HepG2 (cell line): ENCODE measurements around the gene HINT2. TPM values are rescaled to one million over a fixed set of nuclear protein-coding genes. Genes with fewer than 3 reads are reported as not detected.

Experiments
- ATF7-NPFF ChIP-seq: sonication (generic); formaldehyde crosslinking; IDR thresholded peaks from 2 replicates; pipeline ENCODE4 v1.8.1; 2023; ENCODE audit warnings: mild to moderate bottlenecking, low read depth, missing genetic modification reagents, moderate library complexity
- GATAD1 ChIP-seq: IDR thresholded peaks from 2 replicates; pipeline ENCODE4 v1.6.1; 2016; ENCODE audit warnings: missing genetic modification reagents, missing compliant biosample characterization
- KLF16 ChIP-seq, 2 experiments: sonication (generic) in 1 of 2; formaldehyde crosslinking in 1 of 2; IDR thresholded peaks; 2 replicates each; pipeline versions ENCODE4 v1.6.1 to v1.8.0; 2016 to 2023; ENCODE audit warnings: missing genetic modification reagents in 2 of 2, missing compliant biosample characterization in 1 of 2
- LCORL ChIP-seq, 2 experiments: fragments of 450-650 bp in 1 of 2; sonication (generic) in 1 of 2; formaldehyde crosslinking in 1 of 2; IDR thresholded peaks; 2 replicates each; pipeline versions ENCODE4 v1.5.0 to v1.6.1; 2017 to 2020; ENCODE audit warnings: antibody characterized with exemption in 1 of 2, missing genetic modification reagents in 1 of 2
- NFYC ChIP-seq: IDR thresholded peaks from 2 replicates; pipeline ENCODE4 v1.6.1; 2016; ENCODE audit warnings: missing genetic modification reagents, missing compliant biosample characterization
- NONO ChIP-seq, 2 experiments: fragments of 450-650 bp in 1 of 2; sonication (generic) in 1 of 2; formaldehyde crosslinking in 1 of 2; IDR thresholded peaks in 1 of 2; conservative IDR thresholded peaks in 1 of 2; 2 replicates each; pipeline versions ENCODE4 v1.6.1 to v1.8.0; 2017 to 2022; ENCODE audit warnings: mild to moderate bottlenecking in 1 of 2, missing genetic modification reagents in 1 of 2, moderate library complexity in 1 of 2
- RBM22 ChIP-seq: fragments of 200-400 bp; formaldehyde crosslinking; optimal IDR thresholded peaks from 2 replicates; pipeline ENCODE3; 2017; ENCODE audit warnings: mild to moderate bottlenecking, low read length, moderate library complexity
- polyA plus RNA-seq, 8 experiments: library from polyadenylated mRNA; depleted of rRNA in 3 of 8; stranded (reverse) in 7 of 8; unstranded in 1 of 8; fragments of >200 nt; fragmentation: Illumina TruSeq in 4 of 8; extraction: Trizol in 4 of 8; gene quantifications; 2 replicates each; pipeline versions ENCODE4 v1.2.1 to v1.2.3, GENCODE V29; 2011 to 2016; ENCODE audit warnings: low read depth in 4 of 8, missing spikeins in 1 of 8, mixed read lengths in 1 of 8; ENCODE audit not compliant: insufficient read depth in 1 of 8
- total RNA-seq, 5 experiments: library from RNA; depleted of rRNA; stranded (reverse); fragments of >200 nt; fragmentation: Illumina TruSeq; extraction: Trizol; gene quantifications; 2 replicates each; pipeline ENCODE4 v1.2.3, GENCODE V29; 2016; ENCODE audit warnings: low read depth in 1 of 5
- TF ChIP-seq, protein P1 (sequence below): sonication (generic); formaldehyde crosslinking; IDR thresholded peaks from 2 replicates; pipeline ENCODE4 v1.4.0; 2020; ENCODE audit warnings: missing genetic modification reagents
- TF ChIP-seq, protein P2 (sequence below): sonication (generic); formaldehyde crosslinking; IDR thresholded peaks from 2 replicates; pipeline ENCODE4 v1.4.0; 2020; ENCODE audit warnings: mild to moderate bottlenecking, missing genetic modification reagents
- TF ChIP-seq, protein P3 (sequence below): sonication (generic); formaldehyde crosslinking; IDR thresholded peaks from 2 replicates; pipeline ENCODE4 v1.5.1; 2020; ENCODE audit warnings: mild to moderate bottlenecking, missing genetic modification reagents, moderate library complexity
- TF ChIP-seq, protein P4 (sequence below): sonication (generic); formaldehyde crosslinking; IDR thresholded peaks from 2 replicates; pipeline ENCODE4 v1.4.0; 2020; ENCODE audit warnings: mild to moderate bottlenecking, missing genetic modification reagents
- TF ChIP-seq, protein P5 (sequence below): sonication (generic); formaldehyde crosslinking; IDR thresholded peaks from 2 replicates; pipeline ENCODE4 v1.5.0; 2020; ENCODE audit warnings: missing genetic modification reagents, mild to moderate bottlenecking, borderline replicate concordance

HINT2 gene
- total and polyA plus RNA-seq, 2 of the 13 experiments (the other 11 are each of a cell fraction or from before 2014, with no cell fraction given) = 37.9 to 56.2 TPM

DNA sequence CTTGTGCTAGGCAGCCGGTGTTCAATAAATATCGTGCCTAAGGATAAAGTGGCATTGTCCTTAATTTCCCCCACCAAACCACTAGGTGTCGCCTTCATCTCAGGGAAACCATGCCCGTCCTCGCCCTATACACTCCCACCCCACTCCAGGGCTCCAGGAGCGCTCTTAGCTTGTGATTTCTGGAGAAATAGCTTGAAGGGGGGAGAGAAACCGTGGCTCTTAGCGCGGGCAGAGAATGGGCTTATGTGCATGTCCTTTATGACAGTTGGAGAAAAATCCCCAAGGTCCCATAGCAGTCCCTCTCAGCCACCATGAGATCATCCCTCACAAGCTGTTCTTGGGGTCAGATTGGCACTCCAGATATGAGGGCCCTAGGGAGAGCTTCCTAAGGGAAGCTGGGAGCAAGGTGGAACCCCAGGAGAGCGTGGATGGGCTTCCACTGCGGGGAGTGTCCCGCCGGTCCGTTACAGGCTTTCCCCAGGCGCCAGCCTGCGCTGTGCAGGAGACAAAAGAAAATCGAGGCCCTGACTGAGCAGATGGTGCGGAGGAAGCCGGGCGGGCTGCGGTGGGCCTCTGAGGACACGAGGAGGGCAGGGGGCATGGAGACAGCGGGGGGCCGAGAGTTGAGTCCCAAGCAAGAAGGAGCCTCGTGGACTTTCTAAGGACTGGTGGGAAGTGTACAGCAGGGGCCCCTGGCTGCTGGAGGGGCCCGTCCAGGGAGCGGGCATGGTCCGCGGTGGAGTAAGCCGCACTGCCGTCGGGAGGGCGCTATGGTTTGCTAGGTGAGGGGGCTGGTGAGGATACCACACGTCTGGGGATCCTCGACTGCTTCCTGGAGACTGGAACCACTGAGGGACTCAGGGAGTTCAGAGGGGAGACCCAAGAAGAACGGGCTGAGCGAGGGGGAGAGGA is 24.2 kb downstream of the HINT2 start (continued):
- TF ChIP-seq, protein P1, sequence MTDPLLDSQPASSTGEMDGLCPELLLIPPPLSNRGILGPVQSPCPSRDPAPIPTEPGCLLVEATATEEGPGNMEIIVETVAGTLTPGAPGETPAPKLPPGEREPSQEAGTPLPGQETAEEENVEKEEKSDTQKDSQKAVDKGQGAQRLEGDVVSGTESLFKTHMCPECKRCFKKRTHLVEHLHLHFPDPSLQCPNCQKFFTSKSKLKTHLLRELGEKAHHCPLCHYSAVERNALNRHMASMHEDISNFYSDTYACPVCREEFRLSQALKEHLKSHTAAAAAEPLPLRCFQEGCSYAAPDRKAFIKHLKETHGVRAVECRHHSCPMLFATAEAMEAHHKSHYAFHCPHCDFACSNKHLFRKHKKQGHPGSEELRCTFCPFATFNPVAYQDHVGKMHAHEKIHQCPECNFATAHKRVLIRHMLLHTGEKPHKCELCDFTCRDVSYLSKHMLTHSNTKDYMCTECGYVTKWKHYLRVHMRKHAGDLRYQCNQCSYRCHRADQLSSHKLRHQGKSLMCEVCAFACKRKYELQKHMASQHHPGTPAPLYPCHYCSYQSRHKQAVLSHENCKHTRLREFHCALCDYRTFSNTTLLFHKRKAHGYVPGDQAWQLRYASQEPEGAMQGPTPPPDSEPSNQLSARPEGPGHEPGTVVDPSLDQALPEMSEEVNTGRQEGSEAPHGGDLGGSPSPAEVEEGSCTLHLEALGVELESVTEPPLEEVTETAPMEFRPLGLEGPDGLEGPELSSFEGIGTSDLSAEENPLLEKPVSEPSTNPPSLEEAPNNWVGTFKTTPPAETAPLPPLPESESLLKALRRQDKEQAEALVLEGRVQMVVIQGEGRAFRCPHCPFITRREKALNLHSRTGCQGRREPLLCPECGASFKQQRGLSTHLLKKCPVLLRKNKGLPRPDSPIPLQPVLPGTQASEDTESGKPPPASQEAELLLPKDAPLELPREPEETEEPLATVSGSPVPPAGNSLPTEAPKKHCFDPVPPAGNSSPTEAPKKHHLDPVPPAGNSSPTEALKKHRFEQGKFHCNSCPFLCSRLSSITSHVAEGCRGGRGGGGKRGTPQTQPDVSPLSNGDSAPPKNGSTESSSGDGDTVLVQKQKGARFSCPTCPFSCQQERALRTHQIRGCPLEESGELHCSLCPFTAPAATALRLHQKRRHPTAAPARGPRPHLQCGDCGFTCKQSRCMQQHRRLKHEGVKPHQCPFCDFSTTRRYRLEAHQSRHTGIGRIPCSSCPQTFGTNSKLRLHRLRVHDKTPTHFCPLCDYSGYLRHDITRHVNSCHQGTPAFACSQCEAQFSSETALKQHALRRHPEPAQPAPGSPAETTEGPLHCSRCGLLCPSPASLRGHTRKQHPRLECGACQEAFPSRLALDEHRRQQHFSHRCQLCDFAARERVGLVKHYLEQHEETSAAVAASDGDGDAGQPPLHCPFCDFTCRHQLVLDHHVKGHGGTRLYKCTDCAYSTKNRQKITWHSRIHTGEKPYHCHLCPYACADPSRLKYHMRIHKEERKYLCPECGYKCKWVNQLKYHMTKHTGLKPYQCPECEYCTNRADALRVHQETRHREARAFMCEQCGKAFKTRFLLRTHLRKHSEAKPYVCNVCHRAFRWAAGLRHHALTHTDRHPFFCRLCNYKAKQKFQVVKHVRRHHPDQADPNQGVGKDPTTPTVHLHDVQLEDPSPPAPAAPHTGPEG = no peak
- TF ChIP-seq, protein P2, sequence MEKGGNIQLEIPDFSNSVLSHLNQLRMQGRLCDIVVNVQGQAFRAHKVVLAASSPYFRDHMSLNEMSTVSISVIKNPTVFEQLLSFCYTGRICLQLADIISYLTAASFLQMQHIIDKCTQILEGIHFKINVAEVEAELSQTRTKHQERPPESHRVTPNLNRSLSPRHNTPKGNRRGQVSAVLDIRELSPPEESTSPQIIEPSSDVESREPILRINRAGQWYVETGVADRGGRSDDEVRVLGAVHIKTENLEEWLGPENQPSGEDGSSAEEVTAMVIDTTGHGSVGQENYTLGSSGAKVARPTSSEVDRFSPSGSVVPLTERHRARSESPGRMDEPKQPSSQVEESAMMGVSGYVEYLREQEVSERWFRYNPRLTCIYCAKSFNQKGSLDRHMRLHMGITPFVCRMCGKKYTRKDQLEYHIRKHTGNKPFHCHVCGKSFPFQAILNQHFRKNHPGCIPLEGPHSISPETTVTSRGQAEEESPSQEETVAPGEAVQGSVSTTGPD (CRISPR knock-in tag) = no peak
- TF ChIP-seq KLF16 (CRISPR knock-in tag; IDR thresholded peaks at IDR 0.05) = 0 out of 4 replicates have a peak, but pooled peaks of 1 of the 2 experiments have one; percentile 36
- TF ChIP-seq, protein P3, sequence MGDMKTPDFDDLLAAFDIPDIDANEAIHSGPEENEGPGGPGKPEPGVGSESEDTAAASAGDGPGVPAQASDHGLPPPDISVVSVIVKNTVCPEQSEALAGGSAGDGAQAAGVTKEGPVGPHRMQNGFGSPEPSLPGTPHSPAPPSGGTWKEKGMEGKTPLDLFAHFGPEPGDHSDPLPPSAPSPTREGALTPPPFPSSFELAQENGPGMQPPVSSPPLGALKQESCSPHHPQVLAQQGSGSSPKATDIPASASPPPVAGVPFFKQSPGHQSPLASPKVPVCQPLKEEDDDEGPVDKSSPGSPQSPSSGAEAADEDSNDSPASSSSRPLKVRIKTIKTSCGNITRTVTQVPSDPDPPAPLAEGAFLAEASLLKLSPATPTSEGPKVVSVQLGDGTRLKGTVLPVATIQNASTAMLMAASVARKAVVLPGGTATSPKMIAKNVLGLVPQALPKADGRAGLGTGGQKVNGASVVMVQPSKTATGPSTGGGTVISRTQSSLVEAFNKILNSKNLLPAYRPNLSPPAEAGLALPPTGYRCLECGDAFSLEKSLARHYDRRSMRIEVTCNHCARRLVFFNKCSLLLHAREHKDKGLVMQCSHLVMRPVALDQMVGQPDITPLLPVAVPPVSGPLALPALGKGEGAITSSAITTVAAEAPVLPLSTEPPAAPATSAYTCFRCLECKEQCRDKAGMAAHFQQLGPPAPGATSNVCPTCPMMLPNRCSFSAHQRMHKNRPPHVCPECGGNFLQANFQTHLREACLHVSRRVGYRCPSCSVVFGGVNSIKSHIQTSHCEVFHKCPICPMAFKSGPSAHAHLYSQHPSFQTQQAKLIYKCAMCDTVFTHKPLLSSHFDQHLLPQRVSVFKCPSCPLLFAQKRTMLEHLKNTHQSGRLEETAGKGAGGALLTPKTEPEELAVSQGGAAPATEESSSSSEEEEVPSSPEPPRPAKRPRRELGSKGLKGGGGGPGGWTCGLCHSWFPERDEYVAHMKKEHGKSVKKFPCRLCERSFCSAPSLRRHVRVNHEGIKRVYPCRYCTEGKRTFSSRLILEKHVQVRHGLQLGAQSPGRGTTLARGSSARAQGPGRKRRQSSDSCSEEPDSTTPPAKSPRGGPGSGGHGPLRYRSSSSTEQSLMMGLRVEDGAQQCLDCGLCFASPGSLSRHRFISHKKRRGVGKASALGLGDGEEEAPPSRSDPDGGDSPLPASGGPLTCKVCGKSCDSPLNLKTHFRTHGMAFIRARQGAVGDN (CRISPR knock-in tag) = peak; percentile 34
- TF ChIP-seq ATF7-NPFF (CRISPR knock-in tag) = no peak
- TF ChIP-seq NONO (IDR thresholded peaks at IDR 0.05) = no peak
- 0 out of 2 replicates have a peak, but pooled peaks have one; percentile 22 for TF ChIP-seq NONO (CRISPR knock-in tag; conservative IDR thresholded peaks at IDR 0.05)
- no peak for TF ChIP-seq LCORL (IDR thresholded peaks at IDR 0.05)
- no peak for TF ChIP-seq LCORL (CRISPR knock-in tag; IDR thresholded peaks at IDR 0.05)
- TF ChIP-seq, protein P4, sequence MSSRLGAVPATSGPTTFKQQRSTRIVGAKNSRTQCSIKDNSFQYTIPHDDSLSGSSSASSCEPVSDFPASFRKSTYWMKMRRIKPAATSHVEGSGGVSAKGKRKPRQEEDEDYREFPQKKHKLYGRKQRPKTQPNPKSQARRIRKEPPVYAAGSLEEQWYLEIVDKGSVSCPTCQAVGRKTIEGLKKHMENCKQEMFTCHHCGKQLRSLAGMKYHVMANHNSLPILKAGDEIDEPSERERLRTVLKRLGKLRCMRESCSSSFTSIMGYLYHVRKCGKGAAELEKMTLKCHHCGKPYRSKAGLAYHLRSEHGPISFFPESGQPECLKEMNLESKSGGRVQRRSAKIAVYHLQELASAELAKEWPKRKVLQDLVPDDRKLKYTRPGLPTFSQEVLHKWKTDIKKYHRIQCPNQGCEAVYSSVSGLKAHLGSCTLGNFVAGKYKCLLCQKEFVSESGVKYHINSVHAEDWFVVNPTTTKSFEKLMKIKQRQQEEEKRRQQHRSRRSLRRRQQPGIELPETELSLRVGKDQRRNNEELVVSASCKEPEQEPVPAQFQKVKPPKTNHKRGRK (CRISPR knock-in tag) = no peak
- no peak for TF ChIP-seq NFYC (CRISPR knock-in tag)
- no peak for TF ChIP-seq GATAD1 (CRISPR knock-in tag)
- TF ChIP-seq, protein P5, sequence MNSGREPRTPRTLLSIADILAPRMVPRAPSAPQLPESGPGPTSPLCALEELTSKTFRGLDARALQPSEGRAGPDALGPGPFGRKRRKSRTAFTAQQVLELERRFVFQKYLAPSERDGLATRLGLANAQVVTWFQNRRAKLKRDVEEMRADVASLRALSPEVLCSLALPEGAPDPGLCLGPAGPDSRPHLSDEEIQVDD (CRISPR knock-in tag) = no peak
- TF ChIP-seq RBM22 = no peak
